Measurements from ENCODE around the gene ARAP2.

DNA sequence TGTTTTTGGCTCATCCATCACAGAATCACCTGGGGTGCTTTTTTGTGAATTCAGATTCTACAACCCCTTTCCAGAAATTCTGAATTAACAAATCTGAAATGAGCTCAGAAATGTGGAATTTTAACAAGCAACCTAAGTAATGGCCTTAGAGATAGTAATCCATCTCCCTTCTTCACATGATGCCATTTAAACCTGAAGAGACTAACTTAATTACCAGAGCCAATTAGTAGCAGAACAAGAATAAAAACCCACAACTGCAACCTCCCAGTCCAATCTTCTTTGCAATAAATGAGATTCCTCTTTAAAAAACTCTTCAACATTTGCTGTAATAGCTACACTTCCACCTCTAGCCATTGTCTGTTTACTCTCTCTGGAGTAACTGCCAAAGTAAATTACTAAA is 69.7 kb downstream of the ARAP2 start:
- TF ChIP-seq CTCF (IDR thresholded peaks at IDR 0.05; ENCODE audit: low read depth, low read length, poor library complexity, severe bottlenecking) (no peak), EZH2phosphoT487 (IDR thresholded peaks at IDR 0.05; ENCODE audit: borderline replicate concordance, low read length) (no peak)
